NCI-H2107 (cell line): ENCODE data around the gene SHC4.

Source experiments
- DNase-seq: peaks from one replicate; lab custom pipeline; 2025; lab: John Stamatoyannopoulos, UW

The SHC4 gene

GRCh38 chr15:48845123-48845522 lies 118.6 kb downstream of the SHC4 start:
- DNase-seq: no peak

DNA sequence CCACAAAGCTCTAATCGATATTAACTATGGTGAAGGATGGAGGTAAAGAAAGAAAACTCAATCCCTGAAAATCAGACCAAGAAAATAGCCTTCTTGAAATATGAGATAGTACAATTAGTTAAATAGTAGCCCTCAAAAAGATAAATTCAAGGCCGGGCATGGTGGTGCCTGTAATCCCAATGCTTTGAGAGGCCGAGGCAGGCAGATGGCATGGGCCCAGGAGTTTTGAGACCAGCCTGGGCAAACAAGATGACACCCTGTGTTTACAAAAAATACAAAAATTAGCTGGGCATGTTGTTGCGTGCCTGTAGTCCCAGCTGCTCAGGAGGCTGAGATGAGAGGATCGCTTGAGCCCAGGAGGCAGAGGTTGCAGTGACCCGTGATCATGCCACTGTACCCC lies 121.2 kb downstream of the SHC4 start:
- no peak for DNase-seq

DNA sequence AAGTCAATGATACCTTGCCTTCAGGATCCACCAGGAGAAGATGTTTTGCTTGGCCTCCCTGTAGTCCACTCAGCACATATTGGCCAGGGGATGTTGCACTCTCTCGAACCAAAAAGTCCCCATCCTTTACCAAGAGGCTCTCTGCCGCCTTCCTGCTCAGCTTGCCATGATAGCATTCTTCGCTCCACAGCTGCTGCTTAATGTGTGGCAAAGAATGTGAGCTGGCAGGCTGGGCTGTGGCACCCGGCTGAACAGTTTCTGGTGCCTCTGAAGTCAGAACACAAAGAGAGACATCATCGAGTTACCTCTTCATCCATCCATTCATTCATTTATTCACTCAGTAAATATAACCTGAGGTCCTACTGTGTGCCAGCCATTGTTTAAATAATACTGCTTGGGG lies 129.0 kb downstream of the SHC4 start:
- no peak for DNase-seq

GRCh38 chr15:48833526-48834239 lies 130.0 kb downstream of the SHC4 start:
- no peak for DNase-seq

- DNase-seq: no peak
Measured at GRCh38 chr15:48832648-48833047, 131.1 kb downstream of the SHC4 start.

GRCh38 chr15:48828906-48829305 lies 134.8 kb downstream of the SHC4 start:
- no peak for DNase-seq

DNA sequence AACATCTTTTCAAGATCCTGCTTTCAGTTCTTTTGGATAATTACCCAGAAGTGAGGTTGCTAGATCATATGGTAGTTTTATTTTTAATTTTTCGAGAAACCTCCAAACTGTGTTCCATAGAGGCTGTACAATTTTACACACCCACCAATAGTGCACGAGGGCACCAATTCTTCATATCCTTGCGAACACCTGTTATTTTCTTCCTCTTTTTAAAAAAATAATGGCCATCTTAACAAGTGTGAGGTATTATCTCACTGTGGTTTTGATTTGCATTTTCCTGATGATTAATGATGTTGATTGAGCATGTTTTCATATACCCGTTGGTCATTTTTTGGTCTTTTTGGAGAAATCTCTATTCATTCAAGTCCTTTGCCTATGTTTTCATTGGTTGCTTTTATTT lies 135.2 kb downstream of the SHC4 start:
- no peak for DNase-seq

DNA sequence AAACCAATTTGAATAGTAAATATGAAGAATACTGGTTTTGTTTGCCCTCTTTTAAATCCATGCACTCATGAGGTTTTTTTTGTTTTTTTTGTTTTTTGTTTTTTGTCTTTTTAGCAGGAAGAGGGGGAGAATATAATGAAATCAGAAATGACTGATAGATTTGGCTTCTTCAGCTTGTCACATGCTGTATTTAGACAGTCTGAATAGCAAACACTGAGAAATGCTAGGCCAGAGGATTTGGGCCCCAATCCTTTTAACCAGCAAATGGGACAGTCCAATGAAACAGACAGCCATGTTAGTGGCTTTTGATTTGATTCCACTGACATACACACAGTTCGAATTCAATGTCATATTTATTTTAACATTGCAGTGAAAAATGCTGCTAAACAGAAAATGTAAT lies 138.6 kb downstream of the SHC4 start:
- DNase-seq: no peak

DNA sequence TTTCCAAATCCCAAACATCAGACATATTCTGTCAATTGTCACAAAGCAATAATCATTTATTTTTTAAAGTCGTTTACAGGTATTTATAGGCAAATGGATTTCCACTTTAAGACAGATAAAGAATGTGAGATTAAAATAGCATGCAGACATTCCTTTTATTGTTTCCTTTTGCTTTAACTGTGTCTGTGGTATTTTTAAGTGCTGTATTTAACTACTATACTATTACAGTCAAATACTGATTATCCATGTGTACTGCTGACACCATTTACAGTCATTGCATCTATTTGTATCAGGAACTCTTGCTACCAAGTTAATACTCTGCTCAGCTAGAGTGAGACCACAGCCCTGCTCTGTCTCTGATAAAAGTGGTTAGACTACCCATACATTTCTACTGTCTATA lies 140.0 kb downstream of the SHC4 start:
- DNase-seq: no peak

DNA sequence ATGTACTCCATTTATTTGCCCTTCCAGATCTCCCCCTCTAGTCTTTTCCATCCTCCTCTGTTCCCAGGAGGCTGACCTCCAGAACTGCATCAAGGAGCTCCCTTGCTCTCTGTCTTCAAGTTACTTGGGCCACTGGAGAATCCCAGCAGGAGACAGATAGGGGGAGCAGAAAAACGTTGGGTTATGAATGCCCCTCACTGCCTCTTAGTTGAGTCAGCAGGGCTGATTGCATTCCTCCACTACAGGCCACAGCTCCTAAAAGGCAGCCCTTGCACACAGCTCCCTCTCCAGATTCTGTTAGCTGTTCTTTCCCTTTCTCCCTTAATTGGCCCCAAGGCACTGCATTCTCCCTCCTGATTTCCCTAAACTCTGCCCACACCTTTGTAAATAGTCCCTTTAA lies 140.5 kb downstream of the SHC4 start:
- DNase-seq: no peak

DNA sequence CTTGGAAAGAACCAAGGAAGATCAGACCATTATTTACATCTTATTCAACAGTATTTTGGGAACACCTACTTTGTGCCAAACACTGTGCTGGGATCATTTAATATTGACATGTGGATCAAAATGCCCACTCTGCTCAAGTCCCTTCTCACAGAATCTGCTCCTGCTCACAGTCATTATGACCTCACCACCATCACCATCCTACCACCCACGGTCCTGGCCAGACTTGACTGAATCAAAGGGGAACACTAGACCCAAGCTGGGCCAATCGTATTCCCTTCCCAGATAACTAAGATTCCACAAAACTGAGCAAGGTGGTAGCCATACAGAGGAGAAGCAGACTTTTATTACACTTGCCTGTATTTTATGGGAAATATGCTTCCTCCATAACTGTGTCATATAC lies 149.4 kb downstream of the SHC4 start:
- DNase-seq: no peak

DNA sequence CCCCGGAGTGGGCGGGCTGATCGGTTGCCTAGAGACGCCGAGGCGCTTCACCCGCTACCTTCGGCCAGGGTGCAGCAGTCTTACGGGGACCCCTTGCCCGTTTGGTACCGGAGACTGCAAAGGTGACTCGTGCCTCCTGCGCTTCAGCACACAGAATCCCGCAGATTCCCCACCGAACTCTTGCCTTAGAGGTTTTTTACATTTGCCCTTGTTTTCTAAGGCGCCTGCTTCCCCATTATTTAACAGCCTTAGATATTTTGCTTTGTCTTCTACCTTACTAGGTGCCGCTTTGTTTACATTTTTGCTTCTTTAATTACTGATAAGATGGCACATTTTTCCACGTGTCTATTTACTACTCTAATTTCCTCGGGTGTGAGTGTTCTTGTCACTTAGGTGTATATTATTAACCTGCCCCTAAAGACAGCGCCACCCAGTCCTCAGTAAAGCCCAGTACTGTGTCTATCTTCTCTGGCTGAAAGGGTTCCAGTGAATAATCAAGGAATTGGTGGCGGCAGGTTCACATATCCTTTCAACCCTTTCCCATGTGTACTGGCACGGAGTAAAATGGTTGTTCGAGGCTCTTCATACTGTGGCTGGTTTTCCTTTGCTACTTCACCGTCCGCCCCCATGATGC lies 152.3 kb downstream of the SHC4 start:
- no peak for DNase-seq

- DNase-seq: peak; percentile 99
Measured at GRCh38 chr15:48810414-48811324, 153.1 kb downstream of the SHC4 start, which contains the start of gene CEP152. TSS of gene CEP152 (minus strand) at chr15:48811069. CDS start at chr15:48805649, 5,420 bp downstream.

DNA sequence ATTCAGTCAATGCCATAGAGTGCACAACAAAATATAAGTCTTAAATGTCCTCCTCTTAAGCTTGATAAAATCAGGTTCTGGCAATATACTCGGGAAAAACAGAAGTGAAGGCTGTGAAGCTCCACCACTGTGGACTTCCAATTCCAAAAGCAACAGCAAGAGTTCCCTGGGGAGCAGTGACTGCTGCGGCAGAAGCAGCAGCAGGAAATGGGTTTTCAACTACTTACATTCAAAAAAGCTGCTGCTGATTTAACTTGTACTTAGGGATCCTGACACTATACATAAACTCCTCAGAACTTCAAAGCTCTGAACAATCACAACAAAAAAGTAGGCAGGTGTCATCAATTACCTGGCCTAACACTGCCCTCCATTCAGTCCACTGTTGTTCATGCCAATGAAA lies 157.6 kb downstream of the SHC4 start:
- DNase-seq: peak; percentile 14

DNA sequence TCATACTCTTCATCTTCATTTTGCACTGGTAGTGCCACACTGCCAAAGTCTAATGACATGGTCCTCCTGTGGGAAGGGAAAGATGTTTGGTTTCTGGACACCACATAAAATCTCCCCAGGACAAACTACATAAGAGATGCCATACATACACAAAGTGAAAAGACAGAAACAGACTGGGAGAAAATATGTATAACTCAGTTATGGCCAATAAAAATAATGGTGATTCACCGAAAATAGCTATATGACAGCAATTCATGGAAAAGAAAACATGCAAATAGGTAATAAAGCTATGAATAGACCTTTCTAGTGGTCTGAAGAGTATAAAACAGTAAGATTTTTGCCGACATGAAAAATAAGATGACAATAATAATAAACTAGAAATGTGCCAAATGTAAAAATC lies 158.1 kb downstream of the SHC4 start:
- no peak for DNase-seq

DNA sequence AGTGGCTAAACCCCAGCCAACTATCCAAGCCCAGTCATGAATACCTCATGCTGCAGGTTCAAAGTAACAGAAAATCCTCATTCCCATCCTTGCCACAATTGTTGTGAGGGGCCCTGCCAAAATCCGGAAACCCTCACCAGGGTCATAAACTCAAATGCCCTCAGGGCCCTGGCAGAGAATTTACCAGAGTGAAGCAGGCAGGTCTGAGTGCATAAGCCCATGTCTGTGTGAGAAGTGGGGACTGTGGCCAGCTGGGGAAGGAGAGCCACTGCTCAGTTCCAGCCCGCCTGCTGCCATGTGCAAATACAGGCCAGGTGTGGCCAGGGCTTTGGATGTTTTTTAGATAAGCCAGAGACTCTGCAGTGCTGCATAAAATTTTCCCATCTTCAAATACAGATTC lies 159.8 kb downstream of the SHC4 start:
- DNase-seq: no peak

DNA sequence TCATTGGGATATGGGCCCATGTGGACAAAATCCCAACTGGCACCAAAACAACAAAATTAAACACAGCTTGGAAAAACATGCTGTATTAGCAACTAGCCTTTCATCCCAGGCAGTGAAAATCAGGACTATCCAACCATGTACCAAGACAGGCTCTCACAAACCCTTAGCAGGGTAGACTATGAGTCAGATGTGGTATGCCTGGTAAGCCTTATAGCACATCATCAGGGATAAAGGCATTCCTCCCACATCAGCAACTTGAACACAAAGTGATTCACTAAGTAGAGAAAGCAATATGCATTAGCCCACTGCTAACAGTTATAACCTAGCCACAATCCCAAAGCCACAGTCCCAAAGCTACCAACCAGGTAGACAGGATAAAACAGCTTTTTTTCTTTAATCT lies 160.9 kb downstream of the SHC4 start:
- DNase-seq: no peak

GRCh38 chr15:48802257-48802656 lies 161.5 kb downstream of the SHC4 start:
- DNase-seq: no peak

DNA sequence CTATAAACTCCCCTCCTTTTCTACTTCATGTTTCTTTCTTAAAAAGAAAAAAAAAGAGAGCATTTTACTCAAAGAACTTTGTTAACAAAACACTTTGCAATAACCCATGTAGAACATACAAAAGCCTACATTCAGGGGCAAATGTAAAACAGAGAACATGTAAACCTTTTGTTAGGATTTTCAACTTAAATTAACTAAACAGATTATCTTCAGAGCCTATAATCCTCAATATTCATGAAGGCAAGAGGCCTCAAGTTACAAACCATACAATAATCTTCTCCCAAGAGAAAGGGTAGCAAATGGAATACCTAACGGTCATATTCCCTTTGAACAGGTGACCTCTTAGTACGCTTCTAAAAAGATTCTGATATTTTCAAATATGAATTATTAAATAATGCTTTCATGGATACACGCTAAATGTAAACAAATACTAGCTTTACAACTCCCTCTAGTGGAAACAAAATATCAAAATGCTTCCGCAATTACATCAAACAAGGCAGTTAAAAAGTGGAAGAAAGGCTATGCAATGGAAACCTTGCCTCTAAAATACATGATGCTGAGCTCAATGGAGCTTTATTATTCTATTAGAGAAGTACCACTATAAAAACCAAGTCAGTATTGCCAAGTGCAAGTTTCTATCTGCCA lies 162.8 kb downstream of the SHC4 start:
- DNase-seq: no peak

- no peak for DNase-seq
Measured at GRCh38 chr15:48800245-48800644, 163.5 kb downstream of the SHC4 start.

DNA sequence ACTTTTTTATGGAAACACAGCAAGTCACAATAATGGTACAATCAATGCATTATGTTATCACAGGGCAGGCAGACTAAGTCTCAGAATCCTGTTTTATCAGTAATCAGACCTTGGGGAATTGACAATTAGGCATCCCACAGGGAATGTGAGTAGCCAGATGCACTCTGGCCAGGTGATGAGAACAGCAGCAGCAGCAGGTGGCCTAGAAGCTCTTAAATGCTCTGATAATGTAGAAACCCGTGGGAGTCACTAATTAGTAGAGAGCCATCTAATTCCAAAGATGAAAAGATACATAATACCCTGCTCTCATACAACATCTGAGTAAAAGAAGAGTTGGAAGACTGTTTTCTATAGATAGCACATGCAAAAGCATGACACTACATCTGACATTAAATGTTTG lies 165.4 kb downstream of the SHC4 start:
- DNase-seq: no peak

DNA sequence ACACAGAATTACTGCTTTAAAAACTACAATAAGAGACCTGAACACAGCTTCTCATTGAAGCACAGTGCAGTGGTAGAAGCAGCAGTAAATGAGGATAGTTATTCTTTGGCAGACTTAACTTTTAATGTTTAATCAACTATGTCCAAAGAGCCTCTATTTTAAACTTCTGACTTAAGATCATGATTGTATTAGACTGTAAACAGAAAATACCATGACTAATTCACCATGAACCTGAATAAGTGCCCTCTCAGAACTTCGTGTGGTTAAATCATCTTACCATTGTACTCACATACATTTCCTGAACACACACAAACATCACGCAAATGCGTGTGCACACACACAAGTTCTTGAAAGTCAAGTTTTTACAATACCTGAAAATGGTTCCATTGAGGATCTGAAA lies 166.8 kb downstream of the SHC4 start:
- no peak for DNase-seq
